ENCODE data around the gene CRIP3.

GRCh38 chr6:43290339-43290904 is 18.2 kb downstream of the CRIP3 start:
- no peak for TF ChIP-seq POLR2AphosphoS5 (IDR thresholded peaks at IDR 0.05; ENCODE audit: low read depth, low read length)
- TF ChIP-seq, protein P1, sequence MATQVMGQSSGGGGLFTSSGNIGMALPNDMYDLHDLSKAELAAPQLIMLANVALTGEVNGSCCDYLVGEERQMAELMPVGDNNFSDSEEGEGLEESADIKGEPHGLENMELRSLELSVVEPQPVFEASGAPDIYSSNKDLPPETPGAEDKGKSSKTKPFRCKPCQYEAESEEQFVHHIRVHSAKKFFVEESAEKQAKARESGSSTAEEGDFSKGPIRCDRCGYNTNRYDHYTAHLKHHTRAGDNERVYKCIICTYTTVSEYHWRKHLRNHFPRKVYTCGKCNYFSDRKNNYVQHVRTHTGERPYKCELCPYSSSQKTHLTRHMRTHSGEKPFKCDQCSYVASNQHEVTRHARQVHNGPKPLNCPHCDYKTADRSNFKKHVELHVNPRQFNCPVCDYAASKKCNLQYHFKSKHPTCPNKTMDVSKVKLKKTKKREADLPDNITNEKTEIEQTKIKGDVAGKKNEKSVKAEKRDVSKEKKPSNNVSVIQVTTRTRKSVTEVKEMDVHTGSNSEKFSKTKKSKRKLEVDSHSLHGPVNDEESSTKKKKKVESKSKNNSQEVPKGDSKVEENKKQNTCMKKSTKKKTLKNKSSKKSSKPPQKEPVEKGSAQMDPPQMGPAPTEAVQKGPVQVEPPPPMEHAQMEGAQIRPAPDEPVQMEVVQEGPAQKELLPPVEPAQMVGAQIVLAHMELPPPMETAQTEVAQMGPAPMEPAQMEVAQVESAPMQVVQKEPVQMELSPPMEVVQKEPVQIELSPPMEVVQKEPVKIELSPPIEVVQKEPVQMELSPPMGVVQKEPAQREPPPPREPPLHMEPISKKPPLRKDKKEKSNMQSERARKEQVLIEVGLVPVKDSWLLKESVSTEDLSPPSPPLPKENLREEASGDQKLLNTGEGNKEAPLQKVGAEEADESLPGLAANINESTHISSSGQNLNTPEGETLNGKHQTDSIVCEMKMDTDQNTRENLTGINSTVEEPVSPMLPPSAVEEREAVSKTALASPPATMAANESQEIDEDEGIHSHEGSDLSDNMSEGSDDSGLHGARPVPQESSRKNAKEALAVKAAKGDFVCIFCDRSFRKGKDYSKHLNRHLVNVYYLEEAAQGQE (IDR thresholded peaks at IDR 0.05; ENCODE audit: insufficient read depth in 1 of 2, low read depth in 2 of 2, low read length in 2 of 2), result no peak
